Measurements from ENCODE around the gene MAN1C1.

DNA sequence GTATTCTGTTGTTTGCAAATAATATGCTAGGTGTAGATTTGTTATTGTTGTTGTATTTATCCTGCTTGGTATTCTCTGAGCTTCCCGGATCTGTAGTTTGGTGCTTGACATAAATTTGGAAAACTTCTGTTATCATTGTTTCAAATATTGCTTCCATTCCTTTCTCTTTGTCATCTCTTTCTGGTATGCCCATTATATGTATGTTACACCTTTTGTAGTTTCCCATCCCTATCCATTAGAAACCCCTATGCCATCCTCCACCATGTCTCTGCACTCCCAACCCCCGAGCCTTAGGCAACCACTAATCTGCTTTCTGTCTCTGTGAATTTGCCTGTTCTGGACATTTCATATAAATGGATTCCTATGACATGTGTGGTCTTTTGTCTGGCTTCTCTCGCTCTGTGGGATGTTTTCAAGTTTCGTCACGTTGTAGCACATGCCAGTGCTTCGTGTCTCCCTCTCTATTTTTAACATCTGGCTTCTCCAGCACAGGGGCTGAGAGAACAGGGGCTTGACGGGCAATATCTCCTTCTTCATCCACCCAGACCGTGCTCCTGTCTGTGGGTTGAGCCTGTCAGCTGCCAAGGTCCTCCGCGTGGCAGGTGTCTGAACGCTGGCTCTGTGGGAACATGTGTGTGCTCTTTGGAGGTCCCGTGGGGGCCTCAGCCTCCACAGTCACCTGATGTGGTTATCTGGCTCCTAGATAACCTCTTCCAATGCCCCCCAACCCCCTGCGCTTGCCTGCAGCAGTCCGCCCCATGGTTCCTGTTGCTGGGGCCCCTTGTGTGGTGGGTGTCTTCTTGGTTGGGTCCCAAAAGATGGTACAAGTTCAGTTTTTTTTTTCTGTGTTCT lies 32.8 kb upstream of the MAN1C1 start:
- TF ChIP-seq EZH2 (IDR thresholded peaks at IDR 0.05; ENCODE audit: borderline replicate concordance, control insufficient read depth, low read depth, low read length): no peak
- no peak for TF ChIP-seq POLR2A (IDR thresholded peaks at IDR 0.05; ENCODE audit: low read depth, low read length)
- TF ChIP-seq RFX5 (IDR thresholded peaks at IDR 0.05; ENCODE audit: low read depth, low read length): no peak
- TF ChIP-seq SUZ12 (IDR thresholded peaks at IDR 0.05; ENCODE audit: unreplicated experiment): no peak
- no peak for TF ChIP-seq NR2C1 (IDR thresholded peaks at IDR 0.05)

All from GM12878 (cell line).